Epithelial cell of prostate (primary cell): ENCODE results near the gene DPYD.

Experiments used
- DNase-seq: peaks from one replicate; pipeline ENCODE4 v3.0.0-alpha.2; 2011; ENCODE audit warnings: low read depth, low spot score
- H3K27ac ChIP-seq: fragments of 450-650 bp; 2 replicates; pipeline ENCODE4 v1.5.1; 2017; ENCODE audit warnings: mild to moderate bottlenecking

Gene DPYD

GRCh38 chr1:97138515-97139032 lies 782.3 kb downstream of the DPYD start:
- DNase-seq, result no peak
- no peak overlapping the region for H3K27ac ChIP-seq

DNA sequence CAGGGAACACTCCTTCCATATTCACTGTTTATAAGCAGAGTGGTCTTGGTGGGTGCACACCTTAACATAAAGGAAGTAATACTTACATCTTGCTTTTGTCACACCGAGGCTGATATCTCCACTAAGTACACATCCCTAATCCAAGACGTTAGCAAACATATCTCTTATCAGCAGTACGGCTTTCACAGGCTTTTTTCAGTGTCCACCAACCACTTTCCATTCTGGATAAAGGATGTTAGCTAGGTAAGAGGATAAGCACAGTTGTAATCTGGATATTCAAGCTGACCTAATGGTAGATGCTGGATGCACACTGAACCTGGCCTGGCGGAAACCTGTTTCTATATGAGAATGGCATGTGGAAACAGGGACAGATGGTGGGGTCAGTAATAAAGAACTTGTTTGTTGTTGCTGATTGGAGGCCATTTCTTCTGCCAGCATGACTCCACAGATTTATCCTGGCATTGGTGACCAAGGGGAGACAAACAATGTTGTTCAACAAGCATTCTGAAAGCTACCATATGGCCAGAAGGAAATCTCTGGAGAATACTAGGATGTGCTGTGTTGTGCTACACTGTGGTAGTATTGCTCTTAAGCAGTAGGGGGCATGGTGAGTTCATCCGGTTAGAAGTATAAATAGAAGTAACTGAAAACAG lies 782.8 kb downstream of the DPYD start:
- peak; percentile 3 for DNase-seq
- H3K27ac ChIP-seq, result no peak overlapping the region

DNA sequence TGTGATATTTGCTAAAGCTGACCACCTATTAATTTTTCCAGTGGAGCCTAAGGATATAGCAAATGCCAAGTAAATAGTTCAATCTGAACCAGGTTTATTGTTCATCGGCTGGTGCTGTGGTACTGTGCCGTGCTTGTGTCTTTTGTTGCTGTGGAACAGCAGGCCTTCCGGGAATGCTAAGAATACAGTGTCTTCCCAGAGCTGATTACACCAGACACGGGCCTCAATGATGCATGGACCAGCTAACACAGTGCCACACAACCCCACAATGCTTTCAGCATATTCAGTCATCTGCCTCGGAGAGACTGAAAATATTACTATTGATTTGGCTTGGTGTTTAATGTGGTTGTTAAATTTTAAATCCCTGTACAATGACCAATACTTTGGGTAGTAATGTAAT lies 783.8 kb downstream of the DPYD start:
- DNase-seq, result no peak
- no peak overlapping the region for H3K27ac ChIP-seq

DNA sequence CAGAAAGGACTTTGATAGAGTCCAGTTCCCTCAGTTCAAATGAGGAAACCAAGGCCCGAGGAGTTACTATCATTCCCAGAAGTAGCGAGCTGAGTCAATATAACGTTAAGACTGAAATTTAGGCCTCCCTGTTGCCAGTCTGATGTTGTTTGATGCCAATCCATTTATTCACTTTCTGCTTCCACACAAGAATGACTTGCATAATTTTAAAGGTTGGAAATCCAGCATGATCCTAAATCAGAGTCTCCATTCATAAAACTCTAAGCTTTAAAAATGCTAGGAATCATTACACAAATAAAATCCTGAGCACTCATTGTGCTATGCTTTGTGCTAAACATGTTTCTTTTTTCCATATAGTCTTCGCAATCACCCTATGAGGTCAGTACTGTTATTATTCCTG lies 784.9 kb downstream of the DPYD start:
- no peak overlapping the region for H3K27ac ChIP-seq
- DNase-seq, result no peak

DNA sequence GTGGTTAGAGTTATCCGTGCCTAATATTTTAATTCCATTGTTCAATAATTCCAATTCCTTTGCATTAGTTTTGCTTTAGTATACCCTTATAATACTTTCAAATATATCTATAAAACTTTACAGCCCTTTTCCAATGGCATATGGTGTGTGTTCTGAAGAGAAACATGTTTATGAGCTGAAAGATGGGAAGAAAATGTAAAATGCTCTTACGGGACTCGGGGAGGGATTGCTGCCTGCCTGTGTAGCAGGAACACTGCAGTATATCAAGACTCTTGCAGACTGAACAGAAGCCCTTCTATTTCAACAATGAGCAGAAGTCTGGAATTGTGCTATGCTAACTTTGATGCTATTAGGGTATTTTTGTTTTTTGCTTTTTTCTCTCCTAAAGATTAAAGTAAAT lies 792.4 kb downstream of the DPYD start:
- H3K27ac ChIP-seq, result no peak overlapping the region
- no peak for DNase-seq

- H3K27ac ChIP-seq, result no peak overlapping the region
- DNase-seq, result no peak
Measured at GRCh38 chr1:97123717-97124431, 797.0 kb downstream of the DPYD start.

- DNase-seq, result no peak
- no peak overlapping the region for H3K27ac ChIP-seq
Measured at GRCh38 chr1:97120806-97121205, 800.0 kb downstream of the DPYD start.

- DNase-seq, result no peak
- H3K27ac ChIP-seq, result no peak overlapping the region
Measured at GRCh38 chr1:97119260-97120158, 801.3 kb downstream of the DPYD start.

GRCh38 chr1:97114842-97115241 lies 806.0 kb downstream of the DPYD start:
- no peak overlapping the region for H3K27ac ChIP-seq
- no peak for DNase-seq

GRCh38 chr1:97112442-97112841 lies 808.4 kb downstream of the DPYD start:
- H3K27ac ChIP-seq, result no peak overlapping the region
- DNase-seq, result no peak

DNA sequence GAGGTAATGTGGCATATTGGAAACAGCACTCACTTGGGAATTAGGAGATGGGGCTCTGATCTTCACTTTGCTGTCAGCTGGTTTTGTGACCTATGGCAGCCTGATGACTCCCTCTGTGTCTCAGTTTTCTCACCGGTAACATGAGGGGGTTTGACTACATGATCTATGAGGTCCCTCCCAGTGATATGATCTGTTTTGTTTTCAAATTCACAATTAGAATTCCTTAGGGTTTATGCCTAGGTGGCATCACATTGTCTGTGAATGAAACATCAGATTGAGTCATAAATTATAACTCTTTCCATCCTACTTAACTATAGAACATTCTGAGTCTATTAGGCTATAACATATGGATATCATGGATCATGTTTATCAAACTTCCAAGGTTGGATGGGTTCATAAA lies 812.7 kb downstream of the DPYD start:
- H3K27ac ChIP-seq, result no peak overlapping the region
- no peak for DNase-seq

DNA sequence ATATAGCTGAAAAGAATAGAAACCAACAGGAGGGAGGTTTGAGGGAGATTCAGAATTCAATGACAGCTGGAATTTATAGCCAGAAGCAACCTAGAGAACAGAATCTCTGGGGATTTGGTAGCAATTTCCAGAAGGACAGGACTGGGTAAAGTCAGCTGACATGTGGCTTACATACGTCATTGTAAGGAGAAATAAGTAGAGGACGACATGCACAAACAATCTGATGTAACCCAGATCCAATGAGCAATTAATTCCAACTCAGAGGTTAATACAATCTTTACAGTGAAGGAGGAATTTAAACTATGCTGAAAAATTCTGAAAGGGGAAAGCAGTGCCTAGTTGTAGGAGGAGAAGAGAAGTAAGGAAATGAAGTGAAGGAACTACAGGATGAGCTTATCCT lies 815.3 kb downstream of the DPYD start:
- DNase-seq, result no peak
- H3K27ac ChIP-seq, result no peak overlapping the region

DNA sequence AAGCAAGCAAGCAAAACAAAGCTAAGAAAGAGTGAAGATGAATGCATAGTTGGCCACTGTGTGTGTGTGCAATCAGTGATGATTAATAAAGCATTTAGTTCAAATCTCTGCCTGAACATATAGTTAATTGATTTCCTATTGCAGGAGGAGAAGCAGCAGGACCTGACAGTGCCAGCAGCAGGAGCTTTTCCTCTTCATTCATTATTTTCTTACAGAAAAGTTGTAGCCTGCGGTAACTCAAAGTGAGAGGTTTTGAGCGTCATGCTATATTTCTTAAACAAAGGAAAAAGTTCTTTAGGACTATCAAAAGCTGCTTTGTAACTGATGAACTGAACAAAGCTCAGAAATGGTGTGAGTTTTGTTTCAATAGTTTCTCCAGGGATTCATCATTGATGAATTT lies 819.3 kb downstream of the DPYD start:
- no peak overlapping the region for H3K27ac ChIP-seq
- DNase-seq, result no peak

DNA sequence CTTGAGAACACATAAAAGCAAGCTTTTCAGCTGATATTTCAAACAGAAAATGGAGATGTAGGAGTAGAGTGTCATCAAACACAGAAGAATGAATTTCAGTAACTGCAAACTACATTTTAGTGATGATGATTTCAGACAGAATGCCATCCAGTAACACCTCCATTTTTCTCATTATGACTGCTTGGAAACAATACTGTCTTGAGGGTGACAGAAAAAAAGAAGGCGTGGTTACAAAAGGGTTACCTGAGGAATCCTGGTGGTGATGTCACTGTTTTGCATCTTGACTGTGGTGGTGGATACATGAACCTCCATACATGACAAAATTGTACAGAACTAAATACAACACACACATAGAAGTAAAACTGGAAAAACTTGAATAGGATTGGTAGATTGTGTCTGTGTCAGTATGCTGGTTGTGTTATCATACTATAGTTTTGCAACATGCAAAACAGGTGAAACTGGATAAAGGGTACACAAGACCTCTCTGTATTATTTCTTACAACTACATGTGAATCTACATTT lies 823.4 kb downstream of the DPYD start:
- DNase-seq, result peak; percentile 26
- no peak overlapping the region for H3K27ac ChIP-seq

- no peak for DNase-seq
- H3K27ac ChIP-seq, result no peak overlapping the region
Measured at GRCh38 chr1:97095764-97096163, 825.1 kb downstream of the DPYD start.

DNA sequence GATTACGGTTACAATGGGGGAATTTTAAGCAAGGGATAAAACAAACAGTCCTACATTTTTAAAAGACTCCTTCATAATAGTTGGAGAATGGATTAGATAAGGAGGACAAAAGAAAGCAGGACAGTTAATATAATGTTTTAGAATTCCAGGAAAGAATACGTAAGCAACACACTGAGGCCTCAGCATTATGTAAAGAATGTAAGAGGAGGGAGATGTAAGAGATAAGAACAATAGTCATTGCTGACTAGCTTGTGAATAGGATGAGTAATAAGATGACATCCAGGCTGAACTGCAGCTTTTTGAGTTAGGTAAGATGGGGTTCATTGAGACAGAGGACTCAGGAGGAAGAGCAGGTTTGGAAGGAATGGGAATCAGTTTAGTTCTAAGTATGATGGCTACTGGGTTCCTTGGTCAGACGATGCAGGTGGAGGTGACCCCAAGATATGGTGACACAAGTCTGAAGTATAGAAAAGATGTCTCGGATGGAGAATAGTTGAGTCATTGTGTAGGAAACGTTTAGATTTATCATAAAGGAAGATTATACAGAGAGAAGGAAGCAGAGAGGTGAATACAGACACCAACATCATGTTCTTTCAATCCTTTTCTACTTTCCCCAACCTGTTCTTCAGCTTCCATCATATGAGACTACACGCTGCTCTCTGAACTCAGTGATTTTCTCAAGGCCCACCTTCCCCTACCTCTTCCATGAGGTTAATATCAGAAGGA lies 826.4 kb downstream of the DPYD start:
- peak overlapping the region; percentile 68 for H3K27ac ChIP-seq
- DNase-seq, result peak; percentile 83

DNA sequence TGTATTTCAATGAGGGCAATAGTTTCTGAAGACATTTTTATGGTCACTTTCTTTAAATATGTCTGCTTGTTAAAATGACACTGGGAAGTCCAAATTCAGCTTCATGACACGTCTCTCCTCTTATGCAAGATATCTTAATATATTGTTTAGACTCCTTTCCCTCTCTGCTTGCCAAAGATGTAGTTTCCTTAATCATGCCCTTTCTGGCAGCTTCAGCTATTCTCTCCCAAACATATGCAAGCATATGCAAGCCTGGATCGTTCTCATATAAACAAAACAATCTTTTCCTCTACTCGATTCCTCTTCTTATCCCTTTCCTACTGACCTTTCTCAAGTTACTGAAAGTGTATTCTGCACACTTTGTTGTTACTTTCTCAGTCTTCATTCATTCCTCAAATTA lies 827.1 kb downstream of the DPYD start:
- peak overlapping the region; percentile 68 for H3K27ac ChIP-seq
- no peak for DNase-seq

GRCh38 chr1:97092824-97093223 lies 828.0 kb downstream of the DPYD start:
- no peak overlapping the region for H3K27ac ChIP-seq
- no peak for DNase-seq

GRCh38 chr1:97091679-97092078 lies 829.2 kb downstream of the DPYD start:
- DNase-seq, result no peak
- no peak overlapping the region for H3K27ac ChIP-seq

DNA sequence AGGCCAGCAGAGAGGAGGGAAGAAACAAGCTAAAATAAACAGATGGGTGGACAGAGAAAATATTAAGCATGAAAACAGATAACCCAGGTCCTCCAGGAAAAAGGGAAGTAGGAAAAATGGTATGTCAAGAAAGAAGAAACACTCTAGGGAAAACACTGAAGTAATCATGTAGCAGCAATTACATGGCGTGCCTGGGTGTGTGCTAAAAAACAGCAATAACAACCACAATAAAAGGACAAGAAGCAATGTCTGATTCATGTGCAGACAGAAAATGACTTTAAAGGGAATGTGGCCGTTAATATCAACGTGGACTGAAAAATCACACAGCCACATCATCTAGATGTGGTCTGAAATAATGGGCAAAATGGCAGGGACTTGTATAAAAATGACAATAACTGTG lies 829.6 kb downstream of the DPYD start:
- DNase-seq, result no peak
- H3K27ac ChIP-seq, result no peak overlapping the region
